Natural killer cell treated with Interleukin-12 subunit alpha and Interleukin-12 subunit beta and Interleukin-15 and Interleukin-18, amount 100 ng/mL, for 72 hours (primary cell): Measurements from ENCODE around the gene DFFB. TPM values are rescaled to one million over a fixed set of nuclear protein-coding genes. Genes with fewer than 3 reads are reported as not detected.

Experiments used
- ATAC-seq, 2 donors: fragments of 150-1000 bp; cut with Tn5 transposase in 1 of 2; sonication (Bioruptor Pico), chemical (Tn5 transposase) in 1 of 2; 2 replicates each; pipeline ENCODE4 v1.10.0; 2021
- DNase-seq: peaks from one replicate; pipeline ENCODE4 v3.0.0; 2022; ENCODE audit warnings: low spot score
- H3K27ac Mint-ChIP-seq, 2 donors: 1 replicate in 1 of 2; 2 replicates in 1 of 2; pipeline ENCODE4 v1.8.0; 2022; ENCODE audit warnings: mixed read lengths in 2 of 2, mild to moderate bottlenecking in 1 of 2, moderate library complexity in 1 of 2
- H3K27me3 Mint-ChIP-seq, 2 donors: 1 replicate in 1 of 2; 2 replicates in 1 of 2; pipeline ENCODE4 v1.8.0; 2022; ENCODE audit warnings: mixed read lengths in 2 of 2
- H3K36me3 Mint-ChIP-seq: one replicate; pipeline ENCODE4 v1.8.0; 2022; ENCODE audit warnings: mixed read lengths
- H3K4me1 Mint-ChIP-seq, 2 donors: 1 replicate in 1 of 2; 2 replicates in 1 of 2; pipeline ENCODE4 v1.8.0; 2022; ENCODE audit warnings: low read depth in 2 of 2, mixed read lengths in 2 of 2, mild to moderate bottlenecking in 1 of 2
- H3K4me3 Mint-ChIP-seq: one replicate; pipeline ENCODE4 v1.8.0; 2022; ENCODE audit warnings: mixed read lengths
- H3K9me3 Mint-ChIP-seq: 2 replicates; pipeline ENCODE4 v1.8.0; 2022; ENCODE audit warnings: mixed read lengths
- total RNA-seq, 2 donors: library from RNA; stranded (reverse); gene quantifications; one replicate each; pipeline ENCODE4 v1.2.3, GENCODE V29; 2022

The DFFB gene
- total RNA-seq, 2 donors from 2014 or later, result 13.3 to 19.4 TPM

GRCh38 chr1:3926956-3927355, 69.7 kb downstream of the DFFB start:
- DNase-seq, result no peak
- Mint-ChIP-seq H3K27me3 (peaks cover 2 to 15% of the 10 kb centered on the region in 2 donors), H3K36me3 (peaks cover 6% of the 10 kb centered on the region), H3K9me3 (peaks cover 7% of the 10 kb centered on the region), H3K27ac (no peak overlapping the region), H3K4me3 (no peak overlapping the region), H3K4me1 (peaks cover 12 to 13% of the 10 kb centered on the region in 2 donors)
- no peak for ATAC-seq

DNA sequence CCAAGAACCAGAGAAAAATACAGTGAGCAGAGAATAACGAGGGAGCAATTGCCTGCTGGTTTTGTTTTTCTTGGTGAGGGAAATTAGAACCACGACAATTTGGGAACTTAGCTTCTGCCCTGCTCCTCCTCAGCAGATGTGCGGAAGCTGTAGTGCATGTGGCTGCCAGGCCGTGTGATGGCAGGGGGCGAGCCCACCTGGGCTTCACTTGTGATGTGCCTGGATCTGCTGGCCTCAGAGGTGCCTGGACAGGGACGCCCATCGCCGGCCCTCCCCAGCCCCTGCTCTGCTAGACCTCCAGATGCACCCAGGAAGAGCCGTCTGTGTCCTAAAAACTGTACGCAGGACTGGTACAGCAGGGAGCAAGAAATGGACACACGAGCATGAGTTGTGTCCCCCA, 71.3 kb downstream of the DFFB start:
- H3K9me3 Mint-ChIP-seq, result peaks cover 7% of the 10 kb centered on the region
- H3K27me3 Mint-ChIP-seq, result peaks cover 2 to 15% of the 10 kb centered on the region in 2 donors
- H3K4me3 Mint-ChIP-seq, result no peak overlapping the region
- H3K4me1 Mint-ChIP-seq, result peaks cover 7 to 12% of the 10 kb centered on the region in 2 donors
- ATAC-seq (no peak), DNase-seq (no peak)
- peaks cover 6% of the 10 kb centered on the region for H3K36me3 Mint-ChIP-seq
- H3K27ac Mint-ChIP-seq, result no peak overlapping the region

DNA sequence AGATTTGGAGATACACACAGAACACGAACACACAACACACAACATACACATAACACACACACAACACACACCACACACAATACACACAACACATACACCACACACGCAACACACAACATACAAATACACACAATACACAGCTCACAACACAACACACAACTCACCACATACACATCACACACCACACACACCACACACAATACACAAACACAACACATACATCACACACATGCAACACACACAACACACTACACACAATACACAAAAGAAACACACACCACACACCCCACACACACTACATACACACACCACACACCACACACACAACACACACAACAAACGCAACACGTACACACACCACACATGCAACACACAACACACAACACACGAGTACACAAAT, 71.8 kb downstream of the DFFB start:
- H3K4me1 Mint-ChIP-seq, result peaks cover 7 to 12% of the 10 kb centered on the region in 2 donors
- no peak overlapping the region for H3K4me3 Mint-ChIP-seq
- H3K27ac Mint-ChIP-seq, result no peak overlapping the region
- peaks cover 6% of the 10 kb centered on the region for H3K36me3 Mint-ChIP-seq
- no peak for ATAC-seq
- peaks cover 2 to 17% of the 10 kb centered on the region in 2 donors for H3K27me3 Mint-ChIP-seq
- peaks cover 7% of the 10 kb centered on the region for H3K9me3 Mint-ChIP-seq
- no peak for DNase-seq

GRCh38 chr1:3930301-3931006, 73.2 kb downstream of the DFFB start:
- Mint-ChIP-seq H3K27me3 (peaks cover 7 to 25% of the 10 kb centered on the region in 2 donors), H3K27ac (no peak overlapping the region), H3K4me1 (peaks cover 7 to 12% of the 10 kb centered on the region in 2 donors), H3K36me3 (peaks cover 6% of the 10 kb centered on the region), H3K4me3 (no peak overlapping the region), H3K9me3 (peaks cover 7% of the 10 kb centered on the region)
- ATAC-seq (peak in 1 of 2 donors; percentile 31), DNase-seq (peak; percentile 32)

- no peak overlapping the region for H3K27ac Mint-ChIP-seq
- no peak for ATAC-seq
- peaks cover 7 to 22% of the 10 kb centered on the region in 2 donors for H3K27me3 Mint-ChIP-seq
- H3K36me3 Mint-ChIP-seq, result peaks cover 6% of the 10 kb centered on the region
- no peak overlapping the region for H3K4me3 Mint-ChIP-seq
- peaks cover 7 to 12% of the 10 kb centered on the region in 2 donors for H3K4me1 Mint-ChIP-seq
- peak; percentile 54 for DNase-seq
- H3K9me3 Mint-ChIP-seq, result peaks cover 7% of the 10 kb centered on the region
These were observed 74.0 kb downstream of the DFFB start for GRCh38 chr1:3931007-3931912.

DNA sequence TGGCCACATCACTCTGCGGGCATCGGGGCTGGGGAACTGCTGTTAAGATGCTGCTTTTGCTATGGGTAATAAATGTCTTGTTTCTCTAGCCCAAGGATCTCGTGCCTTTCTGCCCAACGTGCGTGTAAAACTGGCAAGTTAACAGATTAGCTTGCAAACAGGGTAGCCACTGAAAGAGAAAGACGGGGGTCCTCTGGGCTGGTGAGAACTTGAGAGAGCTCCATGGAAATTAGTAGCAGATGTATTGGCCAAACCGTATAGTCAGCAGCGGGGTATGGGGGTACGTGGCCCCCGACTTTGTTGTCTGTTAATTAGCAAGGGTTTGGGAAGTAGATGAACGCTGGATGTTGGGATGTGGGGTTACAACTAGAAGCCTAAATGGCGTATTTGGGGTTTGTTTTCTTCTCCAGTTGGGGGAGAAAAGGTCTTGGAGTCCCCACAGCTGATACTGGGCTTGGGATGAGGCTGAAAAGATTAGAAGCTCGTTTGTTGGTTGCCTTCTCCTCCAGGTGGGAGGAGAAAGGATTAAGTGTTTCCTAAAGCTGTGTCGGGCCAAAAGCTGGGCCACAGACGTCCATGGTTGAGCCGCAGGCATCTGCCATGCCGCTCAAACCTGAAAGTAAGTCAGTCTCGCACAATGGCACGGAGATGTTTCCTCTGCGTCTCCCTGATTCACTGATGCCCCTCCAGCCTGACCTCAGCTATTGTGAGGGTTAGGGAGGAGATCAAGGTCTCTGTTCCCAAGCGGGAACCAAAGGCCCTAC, 75.1 kb downstream of the DFFB start:
- peaks cover 7% of the 10 kb centered on the region for H3K9me3 Mint-ChIP-seq
- no peak overlapping the region for H3K27ac Mint-ChIP-seq
- DNase-seq, result no peak
- no peak overlapping the region for H3K4me3 Mint-ChIP-seq
- ATAC-seq, result no peak
- peaks cover 6% of the 10 kb centered on the region for H3K36me3 Mint-ChIP-seq
- H3K4me1 Mint-ChIP-seq, result peaks cover 7 to 12% of the 10 kb centered on the region in 2 donors
- peaks cover 7 to 11% of the 10 kb centered on the region in 2 donors for H3K27me3 Mint-ChIP-seq

Other genes starting within 250 kb of the DFFB start
- gene MEGF6, start 246.0 kb upstream of the DFFB start, total RNA-seq, result 1 to 10 TPM in 1 of 2 donors, under 1 TPM in 1; 0.36 to 1.6 TPM
- 10 to 100 TPM; 11.9 to 18.4 TPM for gene TPRG1L, start 232.5 kb upstream of the DFFB start, total RNA-seq
- 10 to 100 TPM; 27.6 to 51.3 TPM for gene WRAP73, start 207.4 kb upstream of the DFFB start, total RNA-seq
- gene TP73, start 205.0 kb upstream of the DFFB start, total RNA-seq, result 1 to 10 TPM; 1.5 to 5.7 TPM
- gene CCDC27, start 105.0 kb upstream of the DFFB start, total RNA-seq, result not detected
- not detected for gene SMIM1, start 84.7 kb upstream of the DFFB start, total RNA-seq
- gene LRRC47, start 61.0 kb upstream of the DFFB start, total RNA-seq, result 10 to 100 TPM; 46.4 to 54.1 TPM
- 10 to 100 TPM; 46.6 to 59.4 TPM for gene CEP104, start 265 bp upstream of the DFFB start, total RNA-seq
- gene C1orf174, start 42.8 kb downstream of the DFFB start, total RNA-seq, result 10 to 100 TPM; 31.0 to 34.6 TPM